ENCODE results near the gene CALHM1.
"Not testable (repeated sequence)": the region's sequence is repeated elsewhere in the genome, so short reads cannot be mapped to it uniquely, and the experiment has no call there.

Gene CALHM1

DNA sequence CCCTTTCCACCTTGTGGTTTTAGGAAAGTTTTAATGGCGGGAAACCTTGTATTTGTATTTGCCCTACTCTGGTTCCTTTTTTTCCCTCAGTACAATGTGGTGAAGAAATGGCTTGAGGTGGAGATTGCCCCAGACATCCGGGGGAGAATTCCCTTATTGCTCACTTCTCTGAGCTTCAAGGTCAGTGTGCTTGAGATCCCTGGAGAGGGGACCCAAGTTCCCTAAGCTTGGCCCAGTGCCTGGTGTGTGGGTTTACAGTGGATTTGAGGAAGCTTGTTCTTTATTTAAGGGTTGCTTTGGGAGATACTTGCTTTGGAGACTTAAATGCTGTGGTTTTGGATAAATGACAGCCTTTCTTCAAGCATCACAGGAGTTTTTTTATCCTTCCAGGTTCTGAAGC lies 24.8 kb downstream of the CALHM1 start:
- no peak for DNase-seq (ENCODE audit: extremely low read depth in 1 of 2, low read depth in 1 of 2)

DNA sequence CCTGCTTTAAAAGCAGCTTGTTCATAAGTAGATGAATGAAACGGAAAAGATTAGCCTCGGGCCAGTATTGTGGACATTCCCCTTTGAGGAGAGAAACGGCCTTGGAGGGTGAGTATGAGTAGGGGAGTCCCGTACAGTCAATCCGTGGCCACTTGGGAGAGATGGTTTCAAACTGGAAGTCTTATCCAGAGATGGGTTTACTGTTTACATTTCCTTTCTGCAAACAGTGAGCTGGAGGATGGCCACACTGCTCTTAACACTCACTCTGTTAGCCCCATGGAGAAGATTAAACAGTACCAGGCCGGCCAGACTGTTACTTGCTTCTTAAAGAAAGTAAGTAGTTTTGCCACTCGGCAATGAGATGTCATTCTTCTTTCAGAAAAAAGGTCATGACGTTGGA lies 26.8 kb downstream of the CALHM1 start:
- no peak for DNase-seq (ENCODE audit: extremely low read depth in 1 of 2, low read depth in 1 of 2)

DNA sequence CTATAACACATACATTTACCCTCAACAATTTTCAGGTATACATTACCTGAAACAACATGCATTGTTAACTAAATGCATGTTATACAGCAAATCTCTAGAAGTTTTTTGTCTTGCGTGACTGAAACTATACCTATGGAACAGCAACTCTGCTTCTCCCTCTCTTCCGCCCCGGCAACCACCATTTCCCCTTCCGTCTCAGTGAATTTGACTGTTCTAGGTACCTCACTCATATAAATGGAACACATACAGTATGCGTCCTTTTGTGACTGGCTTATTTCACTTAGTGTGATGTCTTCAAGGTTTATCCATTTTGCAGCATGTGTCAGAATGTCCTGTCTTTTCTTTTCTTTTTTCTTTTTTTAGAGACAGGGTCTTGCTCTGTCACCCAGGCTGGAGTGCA lies 29.1 kb downstream of the CALHM1 start:
- no peak for DNase-seq (ENCODE audit: extremely low read depth in 1 of 2, low read depth in 1 of 2)

DNA sequence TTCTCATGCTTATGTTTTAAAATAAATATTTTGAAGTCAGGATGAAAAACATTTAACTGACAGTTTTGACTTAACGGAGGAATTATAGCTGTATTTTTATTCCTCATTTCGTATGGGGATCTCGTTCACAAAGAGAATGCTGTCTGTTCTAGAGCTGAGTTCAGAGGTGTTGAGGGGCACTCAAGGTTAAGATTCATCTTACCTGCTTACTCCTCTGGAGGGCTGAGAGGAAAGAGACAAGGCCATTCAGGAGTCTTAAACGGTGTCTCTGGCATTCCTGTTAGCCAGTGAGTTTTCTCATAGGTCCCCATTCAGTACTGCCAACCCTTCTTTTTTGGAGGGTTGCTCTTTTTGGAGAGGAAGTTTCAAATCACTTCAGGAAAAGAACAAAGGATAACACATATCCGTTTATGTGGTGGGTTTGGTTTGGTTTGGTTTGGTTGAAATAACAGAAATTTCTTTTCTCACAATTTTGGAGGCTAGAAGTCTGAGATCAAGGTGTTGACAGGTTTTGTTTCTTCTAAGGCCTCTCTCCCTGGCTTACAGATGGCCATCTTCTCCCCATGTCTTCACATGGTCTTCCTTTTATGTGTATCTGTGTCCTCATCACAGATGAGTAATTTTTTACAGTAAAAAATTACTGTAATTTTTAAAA lies 29.6 kb downstream of the CALHM1 start:
- DNase-seq (ENCODE audit: extremely low read depth in 1 of 2, low read depth in 1 of 2): no peak

DNA sequence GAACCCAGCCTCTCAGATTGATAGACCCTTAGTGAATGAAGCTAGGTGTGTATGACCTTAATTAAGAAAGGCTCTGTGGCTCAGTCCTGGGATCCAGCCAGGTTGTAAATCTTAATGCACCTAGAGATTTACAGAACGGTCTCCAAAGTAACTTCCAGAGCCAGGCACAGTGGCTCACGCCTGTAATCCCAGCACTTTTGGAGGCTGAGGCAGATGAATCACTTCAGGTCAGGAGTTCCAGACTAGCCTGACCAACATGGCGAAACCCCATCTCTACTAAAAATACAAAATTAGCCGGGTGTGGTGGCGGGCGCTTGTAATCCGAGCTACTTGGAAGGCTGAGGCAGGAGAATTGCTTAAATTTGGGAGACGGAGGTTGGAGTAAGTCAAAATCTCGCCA lies 30.8 kb downstream of the CALHM1 start:
- no peak for DNase-seq (ENCODE audit: extremely low read depth in 1 of 2, low read depth in 1 of 2)

DNA sequence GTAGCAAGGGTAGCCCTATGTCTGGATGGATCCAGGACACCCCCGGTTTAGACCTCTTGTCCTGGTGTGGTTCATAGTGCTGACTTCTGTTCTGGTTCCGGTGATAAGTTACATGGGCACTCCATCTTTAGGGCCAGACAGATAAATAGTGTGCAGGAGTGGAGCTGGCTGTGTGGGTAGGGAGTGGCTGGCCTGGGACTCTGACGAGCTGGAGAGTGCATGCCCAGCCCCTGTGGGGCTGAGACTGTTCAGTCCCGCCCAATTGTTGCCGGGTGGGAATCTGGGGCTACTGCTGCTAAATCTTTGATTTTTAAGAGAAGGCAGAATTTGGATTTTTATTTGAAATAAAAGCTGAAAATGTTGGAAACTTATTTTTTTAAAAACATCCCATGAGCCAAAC lies 35.0 kb downstream of the CALHM1 start:
- no peak for DNase-seq (ENCODE audit: extremely low read depth in 1 of 2, low read depth in 1 of 2)

DNA sequence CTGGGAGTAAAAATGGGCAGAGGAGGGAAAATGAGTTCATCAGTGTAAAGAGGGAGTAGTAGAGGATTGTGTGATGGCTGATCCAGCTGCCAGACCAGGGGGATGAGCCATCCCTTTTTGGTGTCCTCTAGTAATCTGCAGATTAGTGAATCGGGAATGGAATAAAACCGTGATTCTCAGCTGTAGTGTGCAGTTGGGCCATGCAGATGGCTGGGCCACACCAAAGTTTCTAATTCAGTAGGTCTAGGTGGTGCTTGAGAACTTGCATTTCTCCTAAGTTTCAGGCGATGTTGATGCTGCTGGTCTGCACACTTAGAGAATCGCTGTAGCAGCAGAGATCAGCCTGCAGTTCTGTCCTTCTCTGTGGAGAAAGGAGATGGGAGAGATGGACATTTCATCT lies 39.6 kb downstream of the CALHM1 start:
- no peak for DNase-seq (ENCODE audit: extremely low read depth in 1 of 2, low read depth in 1 of 2)

DNA sequence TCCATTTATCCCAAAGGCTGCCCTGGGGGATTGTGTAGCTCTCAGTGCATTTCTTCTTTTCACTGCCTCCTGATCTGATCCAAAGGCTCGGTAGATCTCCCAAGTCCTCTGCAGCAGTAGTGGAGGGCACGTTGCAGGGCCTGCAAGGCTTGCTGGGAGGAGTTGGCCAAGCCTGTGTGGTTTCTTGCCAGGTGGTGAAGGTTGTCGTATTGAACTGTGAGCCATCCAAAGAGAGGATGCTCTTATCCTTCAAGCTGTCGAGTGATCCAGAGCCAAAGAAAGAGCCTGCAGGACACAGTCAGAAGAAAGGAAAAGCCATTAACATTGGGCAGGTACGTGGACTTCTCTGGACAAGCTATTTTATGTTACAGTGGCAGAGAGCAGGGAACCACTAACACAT lies 41.1 kb downstream of the CALHM1 start:
- DNase-seq (ENCODE audit: extremely low read depth in 1 of 2, low read depth in 1 of 2): no peak

DNA sequence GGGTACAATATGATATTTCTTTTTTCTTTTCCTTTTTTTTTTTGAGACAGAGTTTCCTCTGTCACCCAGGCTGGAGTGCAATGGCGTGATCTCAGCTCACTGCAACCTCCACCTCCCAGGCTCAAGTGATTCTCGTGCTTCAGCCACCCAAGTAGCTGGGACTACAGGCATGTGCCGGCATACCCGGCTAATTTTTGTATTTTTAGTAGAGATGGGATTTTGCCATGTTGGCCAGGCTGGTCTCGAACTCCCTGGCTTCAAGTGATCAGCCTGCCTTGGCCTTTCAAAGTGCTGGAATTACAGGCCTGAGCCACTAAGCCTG lies 41.6 kb downstream of the CALHM1 start:
- not testable (repeated sequence) for DNase-seq (ENCODE audit: extremely low read depth in 1 of 2, low read depth in 1 of 2)

DNA sequence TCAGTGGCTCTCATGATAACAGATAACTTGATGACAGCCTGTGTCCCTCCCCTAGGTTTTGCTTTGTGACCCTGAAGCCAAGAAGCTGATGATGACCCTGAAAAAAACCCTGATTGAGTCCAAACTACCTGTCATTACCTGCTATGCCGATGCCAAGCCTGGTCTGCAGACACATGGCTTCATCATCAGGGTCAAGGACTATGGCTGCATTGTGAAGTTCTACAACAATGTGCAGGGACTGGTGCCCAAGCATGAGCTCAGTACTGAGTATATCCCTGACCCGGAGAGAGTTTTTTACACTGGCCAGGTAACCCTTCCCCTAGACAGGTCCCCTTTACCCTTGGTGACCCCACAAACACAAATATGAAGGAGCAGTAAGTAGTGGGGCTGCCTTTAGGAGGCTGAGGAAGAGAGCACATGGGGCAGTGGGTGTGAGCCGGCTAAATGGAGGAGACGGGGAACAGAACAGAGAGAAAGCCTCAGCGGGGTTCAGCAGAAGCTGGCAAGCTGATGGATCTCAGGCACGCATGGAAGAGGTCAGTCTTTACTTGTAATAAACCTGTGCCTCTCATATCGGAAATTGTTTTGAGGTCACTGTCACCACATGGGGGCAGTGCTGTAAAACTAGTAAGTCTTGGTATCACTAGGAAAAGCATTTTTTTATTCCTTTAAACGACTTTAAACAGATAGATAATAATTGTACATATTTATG lies 42.1 kb downstream of the CALHM1 start:
- DNase-seq (ENCODE audit: extremely low read depth in 1 of 2, low read depth in 1 of 2): no peak

DNA sequence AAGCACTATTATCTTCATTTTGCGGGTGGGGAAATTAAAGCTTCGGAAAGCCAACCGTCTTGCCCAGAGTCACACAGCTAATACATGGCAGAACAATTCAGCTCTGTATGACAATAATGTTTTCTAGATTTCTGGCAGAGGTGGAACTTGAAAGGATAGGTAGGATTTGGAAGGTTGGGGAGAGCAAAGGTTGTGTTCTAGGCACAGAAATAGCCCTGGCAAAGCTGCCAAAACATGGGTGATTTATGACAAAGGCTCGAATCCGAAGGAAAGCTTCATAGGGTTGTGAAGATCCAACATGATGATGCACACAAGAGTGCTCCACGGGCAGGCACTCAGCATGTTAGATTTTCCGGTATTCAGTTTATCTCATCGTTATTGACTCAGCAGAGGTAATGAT lies 43.1 kb downstream of the CALHM1 start:
- DNase-seq (ENCODE audit: extremely low read depth in 1 of 2, low read depth in 1 of 2): no peak

DNA sequence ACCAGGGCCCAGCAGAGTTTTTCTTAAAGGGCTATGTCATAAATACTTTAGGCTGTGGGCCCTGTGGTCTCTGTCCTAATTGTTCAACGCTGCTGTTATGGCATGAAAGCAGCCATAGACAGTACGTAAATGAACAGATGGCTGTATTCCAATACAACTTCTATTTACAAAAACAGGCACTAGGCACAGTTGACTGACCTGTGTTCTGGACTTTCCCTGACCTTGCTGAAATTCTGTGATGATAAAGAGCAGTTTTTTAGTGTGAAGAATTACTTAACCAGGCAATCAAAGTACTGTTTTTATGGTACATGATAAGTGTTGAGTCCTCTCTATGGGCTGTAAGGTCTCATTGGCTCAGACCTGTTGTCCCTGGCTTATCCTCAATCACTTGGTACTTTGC lies 45.1 kb downstream of the CALHM1 start:
- no peak for DNase-seq (ENCODE audit: extremely low read depth in 1 of 2, low read depth in 1 of 2)
